ENCODE results near the gene TNS2. TPM values are rescaled to one million over a fixed set of nuclear protein-coding genes. Genes with fewer than 3 reads are reported as not detected.

TNS2 gene
- total and polyA plus RNA-seq, 9 of the 15 experiments (the other 6 are each of a cell fraction or from before 2014, with no cell fraction given), result 0.28 to 3.1 (median 1.2) TPM; not detected in 1

GRCh38 chr12:53005986-53006809, 43.7 kb upstream of the TNS2 start, which contains the start of gene EIF4B (continued):
- TF ChIP-seq, protein P1, sequence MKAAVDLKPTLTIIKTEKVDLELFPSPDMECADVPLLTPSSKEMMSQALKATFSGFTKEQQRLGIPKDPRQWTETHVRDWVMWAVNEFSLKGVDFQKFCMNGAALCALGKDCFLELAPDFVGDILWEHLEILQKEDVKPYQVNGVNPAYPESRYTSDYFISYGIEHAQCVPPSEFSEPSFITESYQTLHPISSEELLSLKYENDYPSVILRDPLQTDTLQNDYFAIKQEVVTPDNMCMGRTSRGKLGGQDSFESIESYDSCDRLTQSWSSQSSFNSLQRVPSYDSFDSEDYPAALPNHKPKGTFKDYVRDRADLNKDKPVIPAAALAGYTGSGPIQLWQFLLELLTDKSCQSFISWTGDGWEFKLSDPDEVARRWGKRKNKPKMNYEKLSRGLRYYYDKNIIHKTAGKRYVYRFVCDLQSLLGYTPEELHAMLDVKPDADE (conservative IDR thresholded peaks at IDR 0.05; ENCODE audit: control insufficient read depth, low read depth, low read length), result 0 out of 2 replicates have a peak, but pooled peaks have one; percentile 47
- TF ChIP-seq ZC3H11A (IDR thresholded peaks at IDR 0.05; ENCODE audit: low read depth, low read length) (no peak), KAT2B (IDR thresholded peaks at IDR 0.05; ENCODE audit: low read depth, low read length) (no peak), SIN3B (IDR thresholded peaks at IDR 0.05; ENCODE audit: low read depth) (peak; percentile 95), ATF6 (CRISPR knock-in tag; IDR thresholded peaks at IDR 0.05) (no peak), BMI1 (IDR thresholded peaks at IDR 0.05; ENCODE audit: low read length) (no peak), NFATC3 (IDR thresholded peaks at IDR 0.05) (no peak), ZNF217 (CRISPR knock-in tag; IDR thresholded peaks at IDR 0.05) (no peak), NR2C1 (IDR thresholded peaks at IDR 0.05) (peak; percentile 60), NR2C1 (tag; IDR thresholded peaks at IDR 0.05) (0 out of 2 replicates have a peak, but pooled peaks have one; percentile 18), MBD1 (CRISPR knock-in tag; IDR thresholded peaks at IDR 0.05) (no peak), ZNF699 (CRISPR knock-in tag; IDR thresholded peaks at IDR 0.05; ENCODE audit: insufficient replicate concordance) (no peak), L3MBTL2 (IDR thresholded peaks at IDR 0.05) (peak; percentile 91)
- TF ChIP-seq, protein P2, sequence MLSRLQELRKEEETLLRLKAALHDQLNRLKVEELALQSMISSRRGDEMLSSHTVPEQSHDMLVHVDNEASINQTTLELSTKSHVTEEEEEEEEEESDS (CRISPR knock-in tag; IDR thresholded peaks at IDR 0.05), result no peak
- TF ChIP-seq, protein P3, sequence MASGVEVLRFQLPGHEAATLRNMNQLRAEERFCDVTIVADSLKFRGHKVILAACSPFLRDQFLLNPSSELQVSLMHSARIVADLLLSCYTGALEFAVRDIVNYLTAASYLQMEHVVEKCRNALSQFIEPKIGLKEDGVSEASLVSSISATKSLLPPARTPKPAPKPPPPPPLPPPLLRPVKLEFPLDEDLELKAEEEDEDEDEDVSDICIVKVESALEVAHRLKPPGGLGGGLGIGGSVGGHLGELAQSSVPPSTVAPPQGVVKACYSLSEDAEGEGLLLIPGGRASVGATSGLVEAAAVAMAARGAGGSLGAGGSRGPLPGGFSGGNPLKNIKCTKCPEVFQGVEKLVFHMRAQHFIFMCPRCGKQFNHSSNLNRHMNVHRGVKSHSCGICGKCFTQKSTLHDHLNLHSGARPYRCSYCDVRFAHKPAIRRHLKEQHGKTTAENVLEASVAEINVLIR (CRISPR knock-in tag; IDR thresholded peaks at IDR 0.05), result peak; percentile 56
- TF ChIP-seq, protein P4, sequence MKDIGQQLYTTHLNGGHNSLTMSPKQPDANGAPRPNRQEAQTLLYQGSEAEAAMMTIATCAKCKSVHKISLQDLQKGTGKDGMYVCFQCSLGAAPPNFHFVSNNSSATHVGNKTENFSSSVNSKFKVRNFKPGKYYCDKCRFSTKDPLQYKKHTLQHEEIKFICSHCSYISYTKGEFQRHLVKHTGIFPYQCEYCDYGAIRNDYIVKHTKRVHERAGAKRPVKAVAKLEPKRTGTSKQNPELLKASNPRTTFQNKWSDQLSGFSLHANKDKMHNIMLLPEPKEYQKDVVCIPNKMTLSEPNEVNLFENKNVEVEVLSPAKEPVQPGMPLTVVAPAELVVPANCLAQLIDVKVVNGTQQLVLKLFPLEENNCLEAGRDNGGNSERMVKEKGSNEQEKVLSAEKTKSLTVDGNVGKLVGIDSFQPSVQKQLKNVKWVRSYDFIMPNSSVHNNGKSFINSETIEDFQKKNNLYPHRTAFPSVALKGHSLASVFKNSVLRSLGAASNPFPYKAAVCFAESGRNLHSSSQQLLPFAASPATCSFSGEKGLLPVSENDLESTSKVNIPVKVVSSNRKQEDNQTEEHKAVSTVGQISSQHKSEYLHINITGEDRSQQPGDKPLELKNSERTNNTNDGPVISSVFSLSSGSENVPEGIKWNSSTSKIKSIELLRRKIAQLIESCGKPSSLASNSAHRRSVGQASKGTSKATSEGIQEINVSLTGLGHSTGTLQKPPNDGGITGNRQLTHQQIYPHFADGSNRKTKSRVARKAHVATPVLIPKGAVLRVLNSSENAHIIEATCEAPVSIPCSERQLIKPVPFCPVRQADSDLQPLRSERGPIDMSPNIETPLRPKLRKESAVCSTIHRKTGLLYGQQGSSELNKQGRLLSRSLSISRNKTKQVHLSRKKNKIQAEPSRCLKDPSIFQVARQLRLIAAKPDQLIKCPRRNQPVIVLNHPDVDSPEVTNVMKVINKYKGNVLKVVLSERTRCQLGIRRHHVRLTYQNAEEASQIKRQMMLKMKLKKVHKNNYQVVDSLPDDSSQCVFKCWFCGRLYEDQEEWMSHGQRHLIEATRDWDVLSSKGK (CRISPR knock-in tag; IDR thresholded peaks at IDR 0.05), result no peak
